Activated naive CD4-positive, alpha-beta T cell treated with anti-CD3 and anti-CD28 coated beads, Interleukin-2, amount 10 ng/mL, durations not matched to agents 7 days and 5 days (primary cell): Measurements from ENCODE around the gene ANKRD28.
"Not testable (repeated sequence)": the region's sequence is repeated elsewhere in the genome, so short reads cannot be mapped to it uniquely, and the experiment has no call there.

Source experiments
- CTCF ChIA-PET: fragments of 350-600 bp; sonication (Branson Sonifier 250); formaldehyde crosslinking; loops from one replicate; lab custom pipeline; 2021; ENCODE audit warnings: antibody characterized with exemption; lab: Charles Lee
- DNase-seq: peaks from one replicate; pipeline ENCODE4 v3.0.0-alpha.2; 2020
- H3K27ac Mint-ChIP-seq: one replicate; pipeline ENCODE4 v1.8.0; 2021; ENCODE audit warnings: mild to moderate bottlenecking, moderate library complexity, mixed read lengths
- H3K27me3 Mint-ChIP-seq: one replicate; pipeline ENCODE4 v1.8.0; 2021; ENCODE audit warnings: mild to moderate bottlenecking, mixed read lengths
- H3K36me3 Mint-ChIP-seq: one replicate; pipeline ENCODE4 v1.8.0; 2021; ENCODE audit warnings: mixed read lengths
- H3K4me1 Mint-ChIP-seq: one replicate; pipeline ENCODE4 v1.8.0; 2021; ENCODE audit warnings: mixed read lengths
- H3K4me3 Mint-ChIP-seq: one replicate; pipeline ENCODE4 v1.8.0; 2021; ENCODE audit warnings: mild to moderate bottlenecking, moderate library complexity, mixed read lengths
- H3K9me3 Mint-ChIP-seq: one replicate; pipeline ENCODE4 v1.8.0; 2021; ENCODE audit warnings: mixed read lengths

ANKRD28 gene

DNA sequence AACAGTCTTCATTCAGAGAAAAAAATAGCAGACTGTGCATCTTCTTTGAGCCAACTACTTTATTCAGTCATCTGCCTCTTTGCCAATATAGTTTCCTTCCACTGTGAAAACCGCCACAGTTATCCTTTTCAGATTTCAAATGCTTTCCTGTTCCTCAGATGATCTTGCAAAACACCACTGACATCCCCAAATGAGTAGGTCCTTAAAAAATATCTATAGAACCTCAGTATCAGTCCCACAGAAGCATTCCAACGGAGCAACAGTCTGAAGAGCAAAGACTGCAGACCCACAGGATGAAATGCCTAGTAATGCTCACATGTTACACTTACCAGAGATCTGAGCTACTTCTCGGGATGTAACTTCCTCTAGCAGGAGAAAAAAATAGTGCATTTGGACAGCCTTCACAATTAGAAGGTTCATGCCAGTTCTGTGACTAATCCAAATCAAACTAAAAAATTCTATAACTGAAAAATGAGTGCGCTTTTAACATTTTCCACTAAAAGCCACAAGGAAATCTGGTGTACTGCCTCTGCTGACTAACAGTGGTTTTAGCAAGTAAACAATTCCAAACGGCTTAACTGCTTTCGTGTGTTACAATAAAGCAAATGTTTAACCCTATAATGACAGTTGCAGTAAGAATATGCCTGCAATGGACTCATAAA, at the start of gene ANKRD28:
TSS of gene ANKRD28 (minus strand) at position 338 of the 662 bp plus-strand sequence. CDS start 1,458 bp downstream, outside the sequence.
- H3K36me3 Mint-ChIP-seq = peaks cover 15% of the 10 kb centered on the region
- no peak for DNase-seq
- peaks cover 74% of the 10 kb centered on the region for H3K4me1 Mint-ChIP-seq
- peak within 1 kb of the TSS; percentile 57 for H3K4me3 Mint-ChIP-seq
- peak within 1 kb of the TSS; percentile 86 for H3K27ac Mint-ChIP-seq
- H3K9me3 Mint-ChIP-seq = no peaks in the 10 kb centered on the region
- H3K27me3 Mint-ChIP-seq = no peaks in the 10 kb centered on the region
- CTCF ChIA-PET = interaction anchor here (0.6 to 1.6 kb wide), 5 partner anchors 9 to 209 kb away, joined by 3 to 10 read pairs (median 3); no protein-coding TSS in a partner anchor

DNA sequence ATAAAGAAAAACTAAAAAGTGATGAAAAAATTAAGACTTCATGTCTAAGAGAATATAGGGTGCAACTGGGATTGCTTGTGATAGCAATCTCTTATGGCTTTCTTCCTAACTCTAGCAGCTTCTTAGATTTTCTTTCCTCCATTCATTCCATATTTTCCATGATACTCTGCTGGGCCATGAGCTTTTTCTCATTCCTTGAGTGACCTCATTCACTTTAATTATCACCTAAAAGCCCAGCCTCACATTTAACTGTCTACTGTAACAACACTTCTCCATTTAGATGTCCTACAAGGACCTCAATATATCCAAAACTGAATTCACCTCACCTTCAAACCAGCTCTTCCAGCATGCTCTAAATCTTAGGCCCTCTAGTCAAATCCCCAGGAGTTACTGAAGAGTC, 49.5 kb upstream of the ANKRD28 start:
- H3K36me3 Mint-ChIP-seq = peaks cover 18% of the 10 kb centered on the region
- H3K4me3 Mint-ChIP-seq = no peak overlapping the region
- CTCF ChIA-PET = no interaction called here
- DNase-seq = no peak
- H3K27ac Mint-ChIP-seq = no peak overlapping the region
- peaks cover 3% of the 10 kb centered on the region for H3K4me1 Mint-ChIP-seq
- H3K27me3 Mint-ChIP-seq = no peaks in the 10 kb centered on the region
- peaks cover 5% of the 10 kb centered on the region for H3K9me3 Mint-ChIP-seq

DNA sequence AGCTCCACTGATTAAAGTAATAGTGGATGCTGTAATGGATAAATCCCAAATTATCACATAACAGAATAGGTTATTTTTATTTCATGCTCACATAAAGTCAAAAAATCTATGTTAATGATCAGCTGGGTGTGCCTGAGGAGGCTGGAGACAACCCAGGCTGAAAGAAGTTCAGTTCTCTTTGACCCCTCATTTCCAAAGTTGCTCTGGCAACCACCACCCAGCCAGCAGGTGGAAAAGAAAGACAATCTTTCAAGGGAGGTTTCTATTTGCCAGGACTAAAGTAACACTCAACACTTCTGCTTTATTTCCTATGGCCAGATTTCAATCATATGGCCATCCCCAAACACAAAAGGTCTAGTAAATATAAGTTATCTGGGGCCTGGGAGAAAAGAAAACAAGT, 48.8 kb upstream of the ANKRD28 start:
- CTCF ChIA-PET = no interaction called here
- Mint-ChIP-seq H3K27me3 (no peaks in the 10 kb centered on the region), H3K4me3 (no peak overlapping the region), H3K9me3 (peaks cover 3% of the 10 kb centered on the region), H3K4me1 (peaks cover 3% of the 10 kb centered on the region), H3K27ac (no peak overlapping the region), H3K36me3 (peaks cover 17% of the 10 kb centered on the region)
- DNase-seq = no peak

DNA sequence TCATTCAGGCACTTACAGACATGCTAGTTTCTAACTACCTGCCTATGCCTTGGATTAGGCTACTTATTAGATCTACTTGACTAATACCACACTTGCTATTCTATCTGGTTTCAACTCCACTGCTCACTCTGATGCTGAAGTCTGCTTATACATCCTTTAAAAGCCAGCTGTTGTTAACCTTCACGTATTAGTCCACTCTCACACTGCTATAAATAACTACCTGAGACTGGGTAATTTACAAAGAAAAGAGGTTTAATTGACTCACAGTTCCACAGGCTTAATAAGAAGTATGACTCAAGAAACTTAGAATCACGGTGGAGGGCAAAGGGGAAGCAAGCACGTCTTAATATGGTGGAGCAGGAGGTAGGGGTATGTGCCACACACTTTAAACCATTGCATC, 47.7 kb upstream of the ANKRD28 start:
- CTCF ChIA-PET = no interaction called here
- Mint-ChIP-seq H3K36me3 (peaks cover 16% of the 10 kb centered on the region), H3K27ac (no peak overlapping the region), H3K27me3 (no peaks in the 10 kb centered on the region), H3K4me3 (no peak overlapping the region), H3K4me1 (peaks cover 3% of the 10 kb centered on the region), H3K9me3 (peaks cover 10% of the 10 kb centered on the region)
- DNase-seq = no peak

DNA sequence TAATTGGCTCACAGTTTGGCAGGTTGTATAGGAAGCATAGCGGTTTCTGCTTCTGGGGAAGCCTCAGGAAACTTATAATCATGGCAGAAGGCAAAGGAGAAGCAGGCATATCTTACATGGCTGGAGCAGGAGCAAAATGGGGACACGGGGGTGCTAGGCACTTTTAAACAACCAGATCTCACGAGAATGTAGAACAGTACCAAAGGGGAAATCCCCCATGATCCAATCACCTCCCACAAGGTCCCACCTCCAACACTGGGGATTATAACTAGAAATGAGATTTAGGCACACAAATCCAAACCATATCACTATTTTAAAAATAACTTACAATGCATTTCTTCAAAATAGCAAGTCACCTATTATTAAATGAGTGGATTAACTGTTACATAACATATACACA, 47.1 kb upstream of the ANKRD28 start:
- Mint-ChIP-seq H3K36me3 (peaks cover 21% of the 10 kb centered on the region), H3K4me3 (no peak overlapping the region), H3K27ac (no peak overlapping the region), H3K9me3 (peaks cover 16% of the 10 kb centered on the region), H3K27me3 (no peaks in the 10 kb centered on the region), H3K4me1 (peaks cover 3% of the 10 kb centered on the region)
- DNase-seq = no peak
- CTCF ChIA-PET = no interaction called here

DNA sequence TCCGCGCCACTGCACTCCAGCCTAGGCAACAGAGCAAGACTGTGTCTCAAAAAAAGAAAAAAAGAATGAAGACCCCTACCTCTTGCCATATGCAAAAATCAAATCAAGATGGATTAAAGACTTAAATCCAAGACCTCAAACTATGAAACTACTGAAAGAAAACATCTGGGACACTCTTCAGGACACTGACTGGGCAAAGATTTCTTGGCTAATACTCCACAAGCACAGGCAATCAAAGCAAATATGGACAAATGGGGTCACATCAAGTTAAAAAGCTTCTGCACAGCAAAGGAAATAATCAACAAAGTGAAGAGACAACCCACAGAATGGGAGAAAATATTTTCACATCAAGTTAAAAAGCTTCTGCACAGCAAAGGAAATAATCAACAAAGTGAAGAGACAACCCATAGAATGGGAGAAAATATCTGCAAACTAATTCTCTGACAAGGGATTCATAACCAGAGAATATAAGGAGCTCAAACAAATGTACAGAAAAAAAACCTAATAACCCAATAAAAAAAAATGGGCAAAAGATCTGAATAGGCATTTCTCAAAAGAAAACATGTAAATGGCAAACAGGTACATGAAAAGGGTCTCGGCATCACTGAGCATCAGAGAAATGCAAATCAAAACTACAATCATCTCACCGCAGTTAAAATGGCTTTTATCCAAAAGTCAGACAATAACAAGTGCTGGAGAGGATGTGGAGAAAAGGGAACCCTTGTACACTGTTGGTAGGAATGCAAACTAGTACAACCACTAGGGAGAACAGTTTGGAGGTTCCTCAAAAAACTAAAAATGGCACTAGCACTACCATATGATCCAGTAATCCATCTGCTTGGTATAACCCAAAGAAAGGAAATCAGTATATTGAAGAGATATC, 43.6 kb upstream of the ANKRD28 start:
- H3K27me3 Mint-ChIP-seq, H3K4me1 Mint-ChIP-seq, H3K27ac Mint-ChIP-seq, DNase-seq, CTCF ChIA-PET, H3K4me3 Mint-ChIP-seq: not testable (repeated sequence)
- H3K9me3 Mint-ChIP-seq = peaks cover 28% of the 10 kb centered on the region
- peaks cover 31% of the 10 kb centered on the region for H3K36me3 Mint-ChIP-seq

DNA sequence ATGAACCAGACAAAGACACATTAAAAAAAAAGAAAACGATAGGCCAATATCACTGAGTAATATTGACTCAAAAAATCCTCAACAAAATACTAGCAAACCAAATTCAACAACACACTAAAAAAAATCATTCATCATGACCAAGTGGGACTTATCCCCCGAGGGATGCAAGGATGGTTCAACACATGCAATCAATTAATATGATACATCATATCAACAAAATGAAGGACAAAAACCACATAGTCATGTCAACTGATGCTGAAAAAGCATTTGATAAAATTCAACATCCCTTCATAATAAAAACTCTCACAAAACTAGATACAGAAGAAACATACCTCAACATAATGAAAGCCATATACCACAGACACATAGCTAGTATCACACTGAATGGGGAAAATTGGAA, 41.8 kb upstream of the ANKRD28 start:
- H3K27me3 Mint-ChIP-seq = no peaks in the 10 kb centered on the region
- H3K36me3 Mint-ChIP-seq = peaks cover 28% of the 10 kb centered on the region
- H3K4me3 Mint-ChIP-seq = no peak overlapping the region
- peaks cover 28% of the 10 kb centered on the region for H3K9me3 Mint-ChIP-seq
- peaks cover 6% of the 10 kb centered on the region for H3K4me1 Mint-ChIP-seq
- CTCF ChIA-PET = interaction anchor here (0.6 kb wide), 1 partner anchor 80 kb away, joined by 3 read pairs; no protein-coding TSS in a partner anchor
- DNase-seq = no peak
- H3K27ac Mint-ChIP-seq = no peak overlapping the region

DNA sequence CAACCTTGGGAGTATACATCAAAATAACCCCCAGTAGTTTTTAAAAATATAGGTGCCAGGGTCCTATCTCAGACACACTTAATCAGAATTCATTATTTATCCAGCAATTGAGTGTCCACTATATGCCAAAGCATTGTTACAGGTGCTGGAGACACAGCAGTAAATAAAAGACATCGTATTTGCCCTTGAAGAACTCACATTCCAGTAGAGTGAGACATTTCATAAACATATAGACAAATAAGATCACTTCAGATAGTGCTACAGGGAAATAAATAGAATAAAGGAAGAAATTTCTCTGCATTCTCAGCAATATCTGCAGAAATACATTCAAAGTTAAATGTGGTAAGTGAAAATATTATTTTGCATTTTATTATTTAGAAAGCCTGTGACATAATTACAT, 34.1 kb upstream of the ANKRD28 start:
- H3K27me3 Mint-ChIP-seq = no peaks in the 10 kb centered on the region

DNA sequence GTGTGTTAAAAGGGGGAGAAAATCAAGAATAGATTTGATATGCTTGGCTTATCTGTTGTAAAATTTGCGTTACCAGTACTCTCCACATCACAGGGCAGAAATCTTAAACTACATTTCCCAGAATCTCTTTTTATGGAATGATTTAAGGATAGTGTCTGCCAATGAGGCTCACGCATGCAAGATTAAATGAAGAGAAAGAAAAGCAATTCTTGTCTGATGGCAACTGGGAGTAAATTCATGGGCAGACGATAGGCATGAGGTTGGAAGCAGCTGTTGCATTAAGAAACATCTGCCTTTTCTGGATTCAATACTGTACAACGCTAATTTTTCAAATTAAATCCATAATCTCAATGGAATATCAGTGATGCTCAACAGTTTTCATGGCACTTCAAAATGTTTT, 27.2 kb upstream of the ANKRD28 start:
- Mint-ChIP-seq H3K4me1 (no peaks in the 10 kb centered on the region), H3K27me3 (no peaks in the 10 kb centered on the region), H3K27ac (no peak overlapping the region), H3K36me3 (no peaks in the 10 kb centered on the region), H3K4me3 (no peak overlapping the region), H3K9me3 (no peaks in the 10 kb centered on the region)
- no peak for DNase-seq
- CTCF ChIA-PET = no interaction called here

More for the DNA sequence above, 34.1 kb upstream of the ANKRD28 start:
- Mint-ChIP-seq H3K4me1 (no peaks in the 10 kb centered on the region), H3K9me3 (no peaks in the 10 kb centered on the region), H3K4me3 (no peak overlapping the region), H3K36me3 (no peaks in the 10 kb centered on the region), H3K27ac (no peak overlapping the region)
- CTCF ChIA-PET = no interaction called here
- no peak for DNase-seq

DNA sequence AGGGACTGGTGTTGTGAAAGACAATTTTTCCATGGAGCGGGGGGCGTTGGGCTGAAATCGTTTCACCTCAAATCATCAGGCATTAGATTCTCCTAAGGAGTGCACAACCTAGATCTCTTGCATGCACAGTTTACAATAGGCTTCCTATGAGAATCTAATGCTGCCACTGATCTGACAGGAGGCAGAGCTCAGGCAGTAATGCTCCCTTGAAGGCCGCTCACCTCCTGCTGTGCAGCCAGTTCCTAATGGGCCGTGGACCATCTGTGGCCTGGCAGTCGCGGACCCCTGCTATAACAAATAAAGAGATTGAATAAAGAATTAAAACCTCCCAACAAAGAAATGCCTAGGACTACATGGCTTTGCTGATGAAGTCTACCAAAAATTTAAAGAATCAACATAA, 25.3 kb upstream of the ANKRD28 start:
- H3K9me3 Mint-ChIP-seq = no peaks in the 10 kb centered on the region
- H3K4me3 Mint-ChIP-seq = no peak overlapping the region
- no peaks in the 10 kb centered on the region for H3K27me3 Mint-ChIP-seq
- DNase-seq = no peak
- CTCF ChIA-PET = no interaction called here
- no peak overlapping the region for H3K27ac Mint-ChIP-seq
- H3K4me1 Mint-ChIP-seq = peaks cover under 1% of the 10 kb centered on the region
- H3K36me3 Mint-ChIP-seq = no peaks in the 10 kb centered on the region

DNA sequence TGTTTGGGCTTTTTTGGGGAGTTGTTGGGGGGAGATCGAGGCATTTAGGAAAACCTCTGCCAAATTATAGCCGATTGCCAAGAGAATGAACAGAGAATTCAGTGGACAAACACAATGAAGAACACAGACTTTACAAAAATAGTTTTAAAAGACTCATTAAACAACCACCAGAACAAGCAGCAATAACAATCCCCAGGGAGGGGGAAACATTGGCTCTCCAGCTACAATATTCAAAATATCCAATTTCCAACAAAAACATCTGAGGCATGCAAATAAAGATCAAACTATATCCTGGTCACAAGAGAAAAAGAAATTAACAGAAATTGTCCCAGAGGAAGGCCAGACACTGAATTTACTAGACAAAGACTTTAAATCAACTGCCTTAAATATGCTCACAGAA, 24.5 kb upstream of the ANKRD28 start:
- CTCF ChIA-PET = interaction anchor here (0.7 kb wide), 1 partner anchor 132 kb away, joined by 3 read pairs; no protein-coding TSS in a partner anchor
- Mint-ChIP-seq H3K9me3 (no peaks in the 10 kb centered on the region), H3K4me3 (no peak overlapping the region), H3K36me3 (no peaks in the 10 kb centered on the region), H3K27me3 (no peaks in the 10 kb centered on the region), H3K27ac (no peak overlapping the region), H3K4me1 (peaks cover 4% of the 10 kb centered on the region)
- no peak for DNase-seq

DNA sequence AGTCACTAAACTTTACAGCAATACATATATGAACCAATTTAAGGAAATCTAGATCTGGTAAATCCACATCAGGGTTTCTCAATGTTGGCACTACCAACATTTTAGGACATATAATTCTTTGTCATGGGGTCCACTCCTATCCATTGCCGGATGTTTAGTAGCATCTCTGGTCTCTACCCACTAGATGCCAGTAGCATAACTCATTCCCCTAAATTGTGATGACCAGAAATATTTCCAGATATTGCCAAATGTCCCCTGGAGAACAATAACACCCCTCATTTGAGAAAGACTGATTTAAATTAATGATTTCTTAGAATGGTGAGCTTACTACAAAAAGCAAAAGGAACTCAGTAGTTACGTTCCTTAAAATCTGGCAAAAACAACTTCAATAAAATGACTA, 23.1 kb upstream of the ANKRD28 start:
- CTCF ChIA-PET = no interaction called here
- H3K36me3 Mint-ChIP-seq = no peaks in the 10 kb centered on the region
- H3K27me3 Mint-ChIP-seq = no peaks in the 10 kb centered on the region
- H3K9me3 Mint-ChIP-seq = no peaks in the 10 kb centered on the region
- no peak overlapping the region for H3K27ac Mint-ChIP-seq
- H3K4me3 Mint-ChIP-seq = no peak overlapping the region
- no peak for DNase-seq
- peaks cover 13% of the 10 kb centered on the region for H3K4me1 Mint-ChIP-seq

DNA sequence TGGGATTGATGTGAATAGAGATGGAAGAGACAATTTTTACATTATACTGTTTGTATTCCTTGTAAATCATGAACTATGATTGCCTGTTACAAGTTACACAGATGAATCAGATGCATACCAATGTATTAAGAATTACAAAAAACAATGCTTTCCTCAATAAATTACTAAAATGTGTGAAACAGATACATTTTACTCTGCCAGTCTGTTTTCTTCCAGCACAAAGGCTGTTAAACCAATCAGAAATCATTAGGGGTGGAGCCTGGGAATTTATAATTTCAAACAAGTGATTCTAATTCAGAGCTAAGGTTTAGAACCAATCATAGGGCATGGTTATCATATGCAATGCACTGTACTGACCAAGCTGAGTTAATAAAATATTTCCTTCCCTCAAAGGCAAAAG, 21.8 kb upstream of the ANKRD28 start:
- peaks cover 17% of the 10 kb centered on the region for H3K4me1 Mint-ChIP-seq
- CTCF ChIA-PET = no interaction called here
- no peaks in the 10 kb centered on the region for H3K36me3 Mint-ChIP-seq
- H3K27ac Mint-ChIP-seq = no peak overlapping the region
- no peaks in the 10 kb centered on the region for H3K27me3 Mint-ChIP-seq
- no peak for DNase-seq
- H3K4me3 Mint-ChIP-seq = no peak overlapping the region
- no peaks in the 10 kb centered on the region for H3K9me3 Mint-ChIP-seq

DNA sequence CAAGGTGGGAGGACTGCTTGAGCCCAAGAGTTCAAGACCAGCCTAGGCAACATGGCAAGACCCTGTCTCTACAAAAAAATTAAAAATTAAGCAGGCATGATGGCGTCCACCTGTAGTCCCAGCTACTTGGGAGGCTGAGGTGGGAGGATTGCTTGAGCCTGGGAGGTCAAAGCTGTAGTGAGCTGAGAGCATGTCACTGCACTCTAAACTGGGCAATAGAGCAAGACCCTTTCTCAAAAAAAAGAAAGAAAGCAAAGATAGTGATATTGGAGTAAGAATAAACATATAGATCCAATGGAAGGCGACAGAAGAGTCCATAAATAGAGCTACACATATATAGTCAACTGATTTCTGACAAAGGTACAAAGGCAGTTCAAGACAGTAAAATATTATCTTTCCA, 21.3 kb upstream of the ANKRD28 start:
- H3K4me1 Mint-ChIP-seq = peaks cover 17% of the 10 kb centered on the region
- no peak overlapping the region for H3K27ac Mint-ChIP-seq
- no peaks in the 10 kb centered on the region for H3K36me3 Mint-ChIP-seq
- H3K4me3 Mint-ChIP-seq = no peak overlapping the region
- DNase-seq = no peak
- CTCF ChIA-PET = interaction anchor here (0.6 kb wide), 1 partner anchor 414 kb away, joined by 3 read pairs; no protein-coding TSS in a partner anchor
- no peaks in the 10 kb centered on the region for H3K9me3 Mint-ChIP-seq
- no peaks in the 10 kb centered on the region for H3K27me3 Mint-ChIP-seq
